HG03039 (cell line): ENCODE data around the gene LMX1B.

ENCODE experiments used
- ATAC-seq: cut with Tn5 transposase; IDR thresholded peaks from one replicate; pipeline ENCODE4 v1.9.1; 2021; ENCODE audit warnings: mild to moderate bottlenecking, moderate library complexity; ENCODE audit not compliant: unreplicated experiment

Gene LMX1B

DNA sequence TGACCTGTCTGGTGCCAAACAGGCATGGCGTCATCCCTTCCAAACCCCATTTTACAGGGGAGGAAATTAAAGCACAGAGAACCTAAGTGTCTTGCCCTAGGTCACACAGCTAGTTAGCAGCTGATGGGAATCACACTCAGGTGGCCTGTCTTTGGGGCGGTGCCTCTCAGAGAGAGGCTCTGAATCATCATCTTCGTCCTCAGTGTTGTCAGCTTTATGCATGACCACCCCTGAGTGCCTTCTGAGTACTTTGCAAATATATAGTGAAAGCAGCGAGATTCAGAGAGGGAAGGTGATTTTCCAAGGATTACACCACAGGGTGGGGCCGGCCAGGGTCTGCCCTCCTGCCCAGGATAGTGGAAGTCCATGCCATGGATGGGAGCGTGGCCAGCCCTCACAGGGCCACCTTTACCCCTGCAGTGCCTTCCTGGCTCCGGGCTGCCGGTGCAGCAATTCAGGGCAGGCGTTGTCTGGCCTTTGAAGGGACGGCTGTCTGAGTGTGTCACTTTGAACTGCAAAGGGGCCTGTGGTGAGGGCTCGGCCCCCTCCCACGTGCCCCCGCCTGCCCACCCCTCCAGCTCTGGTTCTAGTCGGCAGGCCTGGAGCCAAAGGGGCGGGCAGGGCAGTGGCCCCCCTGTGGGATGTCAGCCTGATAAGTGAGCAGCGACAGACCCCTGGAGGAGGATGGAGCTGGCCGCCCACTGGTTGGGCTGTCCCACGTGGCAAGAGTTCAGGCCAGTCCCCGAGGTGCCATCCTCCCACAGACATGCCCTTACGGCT lies 16.9 kb downstream of the LMX1B start:
- ATAC-seq: no peak

DNA sequence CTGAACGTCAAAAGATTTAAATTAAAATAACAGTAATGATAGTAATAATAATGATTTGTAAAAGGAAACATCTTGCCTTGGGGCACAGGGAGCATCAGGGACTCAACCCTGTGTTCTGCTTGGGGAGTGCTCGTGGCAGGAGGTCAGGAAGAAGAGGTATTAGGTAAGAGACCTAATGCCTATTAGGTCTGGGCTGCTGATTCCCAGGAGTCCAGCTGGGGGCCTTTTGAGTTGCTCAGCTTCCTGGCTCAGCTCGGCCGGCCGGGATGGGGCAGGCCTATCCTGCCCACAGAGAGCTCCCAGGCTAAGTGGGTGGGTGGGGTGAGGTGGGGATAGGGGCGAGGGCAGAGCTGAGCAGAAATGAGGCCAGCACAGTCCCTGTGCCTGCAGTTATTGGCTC lies 17.5 kb downstream of the LMX1B start:
- ATAC-seq: no peak

DNA sequence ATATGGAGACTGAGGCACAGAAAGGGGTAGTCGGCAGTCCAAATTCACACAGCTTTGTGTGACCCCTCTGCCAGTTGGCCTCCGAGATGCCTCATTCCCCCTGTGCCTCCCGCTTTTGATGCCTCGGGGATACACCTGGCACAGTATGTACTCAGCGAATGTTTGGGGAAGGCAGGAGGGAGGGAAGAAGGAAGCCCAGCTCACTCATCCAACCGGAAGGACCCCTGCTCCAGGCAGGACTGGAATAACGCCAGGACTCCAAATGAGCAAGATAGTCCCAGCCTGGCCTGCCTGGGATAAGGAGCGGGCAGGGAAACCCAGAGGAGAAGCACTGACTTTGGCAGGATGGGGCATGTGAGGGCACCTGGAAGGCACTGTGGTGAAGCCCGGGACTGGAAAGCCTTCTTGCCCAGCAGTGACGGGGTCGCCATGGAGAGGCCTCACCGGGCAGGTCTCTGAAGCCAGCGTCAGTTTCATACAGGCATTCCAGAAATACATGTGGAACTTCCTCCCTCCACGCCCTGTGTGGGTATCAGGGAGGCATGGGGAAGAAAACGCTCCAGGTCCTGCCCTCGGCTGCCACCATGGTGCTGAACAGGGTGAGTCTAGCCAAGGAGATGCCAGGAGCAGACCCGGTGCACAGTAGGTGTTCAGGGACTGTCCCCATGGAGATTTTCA lies 20.3 kb downstream of the LMX1B start:
- no peak for ATAC-seq

DNA sequence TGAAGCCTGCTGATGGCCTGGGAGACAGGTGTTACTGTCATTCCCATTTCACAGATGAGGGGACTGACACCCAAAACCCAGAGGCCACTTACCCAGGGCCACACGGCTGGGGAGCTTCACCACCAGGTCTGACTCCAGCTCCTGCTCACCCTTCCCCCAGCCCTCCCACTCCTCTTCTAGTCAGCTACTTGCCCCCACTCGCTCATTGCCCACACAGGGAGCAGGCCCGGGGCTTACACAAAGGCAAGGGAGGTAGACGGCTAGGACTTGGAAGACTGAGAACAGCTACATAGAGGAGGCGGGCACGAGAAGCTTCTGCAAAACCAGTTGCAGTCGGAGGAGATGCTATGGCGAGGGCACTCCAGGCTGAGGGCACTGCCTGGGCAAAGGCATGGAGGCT lies 21.3 kb downstream of the LMX1B start:
- ATAC-seq: no peak

DNA sequence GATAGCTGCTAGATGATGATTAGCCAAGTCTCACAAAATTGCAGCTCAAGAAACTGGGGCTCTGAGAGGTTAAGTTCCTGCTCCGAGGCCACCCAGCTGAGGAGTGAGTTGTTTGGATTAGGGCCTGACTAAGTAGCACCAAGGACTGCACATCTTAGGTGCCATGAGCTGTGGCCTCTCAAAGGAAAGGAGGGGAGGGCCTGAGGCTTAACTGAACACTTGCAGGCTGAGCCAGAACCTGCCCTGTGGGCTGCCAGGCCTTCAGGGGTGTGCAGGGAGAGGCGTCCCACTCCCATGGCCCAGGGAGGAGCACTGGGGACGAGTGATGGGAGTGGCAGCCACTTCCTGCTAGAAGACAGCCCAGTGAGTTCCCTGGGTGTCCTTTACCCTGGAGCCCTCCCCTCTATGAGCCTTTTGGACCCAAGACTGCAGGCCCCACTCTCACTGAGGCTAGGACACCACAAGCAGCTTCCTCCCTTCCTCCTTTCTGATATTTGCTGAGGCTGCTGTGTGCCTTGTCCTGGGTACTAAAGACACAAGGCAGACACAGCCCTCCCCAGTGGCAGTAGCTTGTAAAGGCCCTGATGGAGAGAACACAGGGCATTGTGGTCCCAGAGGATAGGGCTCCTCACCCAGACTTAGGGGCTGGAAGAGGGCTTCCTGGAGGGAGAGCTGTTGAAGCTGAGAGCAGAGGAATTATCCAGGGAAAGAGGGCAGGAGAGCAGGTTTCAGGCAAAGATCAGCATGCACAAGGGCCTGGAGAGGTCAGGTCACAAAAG lies 22.1 kb downstream of the LMX1B start:
- no peak for ATAC-seq

DNA sequence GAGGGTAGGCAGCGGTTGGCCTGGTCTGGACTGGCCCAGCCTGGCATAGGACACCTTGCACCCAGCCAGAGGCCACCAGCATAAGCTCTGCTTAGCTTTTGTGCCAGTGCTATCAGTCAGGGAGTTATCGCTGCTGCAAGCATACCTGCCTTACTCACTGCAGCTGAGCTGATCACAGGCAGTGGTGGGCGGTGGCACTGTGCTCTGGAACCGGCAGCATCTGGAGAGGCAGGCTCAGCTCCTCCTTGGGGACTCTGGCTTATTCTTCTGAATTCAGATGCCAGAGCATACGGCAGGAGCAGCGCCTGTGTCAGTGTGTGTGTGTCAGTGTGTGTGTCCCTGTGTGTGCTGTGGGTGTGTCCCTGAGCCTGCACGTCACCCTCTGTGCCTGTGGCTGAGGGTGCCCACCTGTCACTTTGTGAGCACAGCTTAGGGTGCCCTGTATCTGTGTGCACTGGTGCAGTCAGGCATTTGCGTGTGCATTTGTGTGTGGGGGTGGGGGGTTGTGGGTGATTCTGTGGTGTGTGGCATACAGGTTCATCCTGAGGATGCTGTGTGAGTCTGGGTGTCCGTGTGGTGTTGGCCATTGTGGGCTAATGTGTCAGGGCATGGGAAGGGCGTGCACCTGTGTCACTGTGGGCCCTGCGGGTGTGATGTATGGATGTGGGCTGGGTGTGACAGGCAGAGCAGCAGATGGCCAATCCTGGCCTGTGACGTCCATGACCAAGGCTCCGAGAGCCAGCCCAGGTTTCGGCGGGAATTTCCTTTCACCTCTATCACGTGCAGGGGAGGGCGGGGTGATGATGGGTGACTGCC lies 23.5 kb downstream of the LMX1B start:
- ATAC-seq: no peak

DNA sequence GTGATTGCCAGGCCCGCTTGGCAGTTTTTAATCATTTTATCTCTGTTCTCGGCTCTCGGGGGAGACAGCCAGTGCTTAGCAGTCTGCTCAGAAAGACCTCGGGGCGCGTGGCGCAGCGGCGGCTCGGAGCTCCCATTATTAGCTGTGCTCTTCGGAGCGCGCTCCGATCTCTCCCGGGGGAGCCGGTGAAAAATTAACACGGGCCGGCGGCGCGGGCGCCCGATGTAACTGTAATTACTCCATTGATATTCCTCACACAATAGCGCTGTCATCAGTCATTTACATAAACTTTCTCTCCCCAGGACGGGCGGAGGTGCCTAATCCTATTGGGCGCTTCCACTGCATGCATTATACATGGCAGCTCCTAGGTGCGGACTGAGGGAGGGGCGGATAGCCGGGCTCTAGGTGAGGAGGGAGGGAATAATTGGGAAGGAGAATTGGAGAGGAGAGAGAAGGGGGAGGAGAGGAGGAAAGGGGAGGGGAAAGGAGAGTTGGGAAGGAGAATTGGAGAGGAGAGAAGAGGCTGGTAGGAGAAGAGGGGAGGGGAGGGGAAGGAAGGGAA lies 24.9 kb downstream of the LMX1B start:
- ATAC-seq: no peak

DNA sequence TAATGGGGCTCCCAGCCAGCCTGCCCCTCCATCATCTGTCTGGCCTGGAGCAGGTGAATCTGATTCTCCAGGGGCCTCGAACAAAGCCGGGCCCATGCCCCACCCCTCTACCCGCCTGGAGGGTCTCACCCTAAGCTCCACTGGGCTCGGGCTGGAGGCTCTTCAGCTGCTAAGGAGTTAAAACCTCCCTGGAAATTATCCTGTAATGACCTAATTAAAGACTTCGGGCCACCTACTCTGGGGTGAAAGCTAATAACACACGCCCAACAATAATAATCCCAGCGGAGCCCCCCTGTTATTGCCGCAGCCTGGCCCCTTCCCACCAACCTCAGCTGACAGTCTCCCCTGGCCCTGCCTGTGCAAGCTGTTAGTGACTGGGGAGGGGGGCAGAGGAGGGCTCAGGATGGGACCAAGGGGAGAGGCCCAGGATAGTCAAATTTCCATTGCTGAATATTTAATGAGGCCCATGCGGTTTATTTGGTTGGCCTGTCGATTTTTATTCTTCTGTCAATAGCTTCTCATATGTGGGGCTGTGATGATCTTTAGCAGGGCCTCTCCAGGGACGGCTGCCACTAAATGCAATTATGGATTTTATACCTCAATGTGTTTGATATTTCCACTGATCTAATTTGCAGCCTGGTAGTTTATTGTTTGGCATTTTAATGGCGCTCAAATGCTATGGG lies 25.7 kb downstream of the LMX1B start:
- no peak for ATAC-seq

DNA sequence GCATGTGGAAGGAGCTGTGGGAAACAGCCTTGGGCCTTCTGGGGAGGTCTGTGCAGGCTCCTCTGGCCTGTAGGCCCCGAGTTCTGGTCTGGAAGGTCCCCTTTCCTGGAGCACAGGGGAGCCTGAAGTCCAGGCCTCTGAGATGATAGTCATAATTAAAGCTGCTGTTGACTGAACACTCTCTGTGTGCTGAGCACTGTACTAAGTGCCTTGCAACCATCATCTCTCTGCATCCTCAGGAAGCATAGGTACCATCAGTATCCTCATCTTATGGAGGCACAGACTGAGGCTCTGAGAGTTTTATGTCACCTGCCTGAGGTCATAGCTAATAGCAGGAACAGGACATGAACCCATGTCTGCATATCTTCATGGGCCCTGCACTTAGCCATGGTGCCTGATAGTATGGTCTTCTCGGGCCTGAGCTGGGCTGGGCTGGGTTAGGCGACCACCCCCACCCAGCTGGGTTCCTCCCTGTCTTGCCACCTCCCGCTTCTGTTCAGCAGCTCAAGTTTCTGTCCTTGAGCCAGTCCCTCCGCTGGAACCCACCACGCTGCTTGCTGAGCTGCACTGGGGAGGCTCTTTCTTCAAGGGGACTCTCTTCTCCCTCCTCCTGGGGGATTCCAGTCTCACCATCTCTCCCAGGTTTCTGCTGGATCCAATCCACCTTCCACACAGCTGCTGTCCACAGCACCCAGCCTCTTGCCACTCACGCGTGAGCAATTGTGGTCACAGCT lies 27.6 kb downstream of the LMX1B start:
- no peak for ATAC-seq

DNA sequence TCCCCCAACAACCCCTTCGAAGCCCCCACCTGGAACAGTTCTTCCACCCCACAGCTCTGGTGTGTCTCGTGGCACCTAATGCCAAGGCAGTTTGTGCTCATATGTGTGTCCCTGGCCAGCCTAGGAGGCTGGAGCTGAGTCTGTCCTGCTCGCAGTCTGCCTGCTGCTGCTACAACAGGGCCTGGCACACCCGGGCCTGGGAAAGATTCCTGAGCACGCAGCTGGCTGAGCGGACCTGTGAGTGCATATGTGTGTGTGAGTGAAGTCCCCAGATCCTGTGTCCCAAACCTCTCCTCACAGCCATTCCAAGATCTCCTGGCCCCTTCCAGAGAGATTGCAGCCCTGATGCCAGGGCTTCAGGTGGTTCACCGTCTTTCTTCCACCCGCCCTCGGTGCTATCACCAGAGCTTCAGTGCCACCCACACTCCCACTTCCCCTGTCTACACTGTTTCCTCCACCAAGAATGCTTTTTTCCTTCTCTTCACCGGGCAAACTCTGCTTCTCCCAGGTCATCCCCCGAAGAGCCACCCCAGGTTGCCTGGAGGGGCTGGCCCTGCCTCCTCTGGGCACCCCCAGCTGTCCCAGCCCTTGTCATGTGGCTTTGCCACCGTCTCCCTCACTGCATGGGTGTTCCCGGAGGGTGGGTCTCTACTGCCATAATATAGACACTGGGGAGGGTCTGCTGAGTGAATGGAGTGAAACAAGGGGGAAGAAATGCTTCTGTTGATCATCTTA lies 28.4 kb downstream of the LMX1B start:
- no peak for ATAC-seq

DNA sequence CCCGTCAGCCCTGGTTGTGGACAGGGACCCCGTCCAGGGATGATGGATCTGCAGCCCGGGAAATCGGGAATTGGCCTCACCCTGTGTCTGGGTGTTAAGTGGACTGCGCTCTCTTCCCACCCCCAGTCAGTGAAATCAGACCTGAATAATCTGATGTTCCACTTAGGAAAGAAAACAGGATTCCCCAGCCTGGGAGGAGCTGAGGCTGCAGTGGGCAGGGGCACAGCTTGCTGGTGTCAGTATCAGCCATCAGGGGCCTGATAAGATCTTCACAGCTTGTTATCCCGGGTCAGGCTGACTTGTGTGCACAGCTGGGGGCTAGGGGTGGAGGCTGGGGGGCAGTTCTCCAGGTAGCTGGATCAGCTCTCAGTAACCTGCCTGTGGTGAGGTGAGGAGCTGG lies 29.1 kb downstream of the LMX1B start:
- no peak for ATAC-seq

DNA sequence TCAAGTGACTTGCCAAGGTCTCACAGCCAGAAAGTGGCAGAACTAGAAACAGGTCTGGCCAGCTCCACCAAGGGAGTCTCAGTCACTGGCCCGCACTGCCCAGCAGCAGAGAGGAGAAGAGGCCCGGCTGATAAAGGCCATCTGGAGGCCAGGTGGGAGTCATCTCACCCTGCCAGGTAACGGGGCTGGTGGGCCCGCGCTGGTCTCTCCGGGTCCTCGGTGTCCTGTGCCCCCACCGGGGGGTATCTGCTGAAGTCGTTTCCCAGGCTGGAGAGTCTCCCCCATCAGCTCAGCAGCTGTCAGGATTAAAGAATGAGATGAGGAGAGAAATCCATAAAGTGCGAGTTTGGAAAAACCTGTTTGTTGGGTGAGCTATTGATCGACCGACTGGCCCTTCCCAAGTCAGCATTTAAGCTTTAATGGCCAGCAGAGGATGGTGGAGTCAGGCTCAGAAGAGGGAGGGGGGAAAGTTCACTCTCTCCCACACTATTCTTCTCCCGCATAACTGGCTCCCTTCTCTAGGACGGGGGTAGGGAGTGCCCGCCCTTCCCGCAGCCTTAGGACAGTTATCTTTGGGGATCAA lies 30.3 kb downstream of the LMX1B start:
- ATAC-seq: no peak

DNA sequence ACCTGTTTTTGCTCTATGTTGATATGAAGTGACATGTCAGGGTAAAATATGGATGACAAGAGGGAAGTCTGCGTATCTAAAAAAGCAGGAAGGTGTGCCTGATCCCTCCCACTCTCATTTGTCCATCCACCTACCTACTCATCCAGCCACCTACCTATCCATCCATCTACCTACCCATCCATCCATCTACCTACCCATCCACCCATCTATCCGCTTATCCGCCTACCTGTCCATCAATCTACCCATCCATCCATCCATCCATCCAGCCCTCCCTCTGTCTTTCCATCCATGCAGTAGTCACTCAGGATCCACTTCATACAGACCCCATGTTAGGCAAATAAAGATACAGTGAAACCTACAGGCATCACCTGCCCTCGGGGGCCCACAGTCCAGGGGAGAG lies 32.4 kb downstream of the LMX1B start:
- no peak for ATAC-seq

DNA sequence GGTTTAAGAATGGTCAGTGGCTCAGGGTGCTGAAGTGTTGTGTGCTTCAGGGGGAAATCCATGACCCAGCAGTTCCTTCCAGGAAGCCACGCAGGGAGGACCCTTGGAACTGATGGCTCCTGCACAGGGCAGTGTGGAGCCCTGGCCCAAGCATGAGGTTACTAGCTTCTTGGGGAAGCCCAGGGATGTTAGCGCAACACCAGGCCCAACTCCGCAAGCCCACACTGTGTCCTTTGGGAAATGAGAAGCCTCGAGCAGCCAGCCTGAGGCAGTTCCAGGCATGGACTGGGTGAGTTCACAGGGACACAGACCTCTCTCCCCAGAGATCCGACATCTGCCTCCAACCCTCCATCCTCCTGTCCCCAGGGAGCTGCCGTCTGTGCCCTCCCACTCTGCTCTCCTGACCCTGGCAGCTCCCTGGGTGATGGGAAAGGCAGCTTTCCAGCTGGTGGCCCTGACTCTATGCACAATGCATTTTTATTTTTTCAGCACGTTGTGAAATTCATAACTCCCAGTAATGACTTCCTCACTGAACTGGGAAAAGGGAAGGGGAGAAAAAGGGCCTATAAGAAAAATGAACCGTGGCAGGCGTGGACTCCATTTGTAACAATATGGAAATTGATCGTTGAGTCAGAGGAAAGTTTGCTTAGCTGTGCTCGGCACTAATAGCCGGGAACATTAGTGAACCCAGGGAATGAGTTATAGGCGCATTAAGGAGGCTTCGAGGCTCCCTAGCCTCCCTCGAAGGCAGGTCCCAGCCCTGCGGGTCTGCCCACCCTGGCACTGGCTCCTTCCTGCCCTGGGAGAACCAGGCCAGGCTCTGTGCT lies 34.1 kb downstream of the LMX1B start:
- no peak for ATAC-seq

DNA sequence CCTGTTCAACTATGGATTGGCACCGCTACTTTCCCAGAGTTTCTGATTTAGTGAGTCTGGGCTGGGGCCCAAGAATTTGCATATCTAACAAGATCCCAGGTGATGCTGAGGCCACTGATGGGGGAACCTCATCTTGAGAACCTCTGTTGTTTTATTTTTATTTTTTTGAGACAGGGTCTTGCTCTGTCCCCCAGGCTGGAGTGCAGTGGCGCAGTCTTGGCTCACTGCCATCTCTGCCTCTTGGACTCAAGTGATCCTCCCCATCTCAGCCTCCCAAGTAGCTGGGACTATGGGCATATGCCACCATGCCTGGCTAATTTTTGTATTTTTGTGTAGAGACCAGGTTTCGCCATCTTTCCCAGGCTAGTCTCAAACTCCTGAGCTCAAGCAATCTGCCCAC lies 35.7 kb downstream of the LMX1B start:
- ATAC-seq: no peak

DNA sequence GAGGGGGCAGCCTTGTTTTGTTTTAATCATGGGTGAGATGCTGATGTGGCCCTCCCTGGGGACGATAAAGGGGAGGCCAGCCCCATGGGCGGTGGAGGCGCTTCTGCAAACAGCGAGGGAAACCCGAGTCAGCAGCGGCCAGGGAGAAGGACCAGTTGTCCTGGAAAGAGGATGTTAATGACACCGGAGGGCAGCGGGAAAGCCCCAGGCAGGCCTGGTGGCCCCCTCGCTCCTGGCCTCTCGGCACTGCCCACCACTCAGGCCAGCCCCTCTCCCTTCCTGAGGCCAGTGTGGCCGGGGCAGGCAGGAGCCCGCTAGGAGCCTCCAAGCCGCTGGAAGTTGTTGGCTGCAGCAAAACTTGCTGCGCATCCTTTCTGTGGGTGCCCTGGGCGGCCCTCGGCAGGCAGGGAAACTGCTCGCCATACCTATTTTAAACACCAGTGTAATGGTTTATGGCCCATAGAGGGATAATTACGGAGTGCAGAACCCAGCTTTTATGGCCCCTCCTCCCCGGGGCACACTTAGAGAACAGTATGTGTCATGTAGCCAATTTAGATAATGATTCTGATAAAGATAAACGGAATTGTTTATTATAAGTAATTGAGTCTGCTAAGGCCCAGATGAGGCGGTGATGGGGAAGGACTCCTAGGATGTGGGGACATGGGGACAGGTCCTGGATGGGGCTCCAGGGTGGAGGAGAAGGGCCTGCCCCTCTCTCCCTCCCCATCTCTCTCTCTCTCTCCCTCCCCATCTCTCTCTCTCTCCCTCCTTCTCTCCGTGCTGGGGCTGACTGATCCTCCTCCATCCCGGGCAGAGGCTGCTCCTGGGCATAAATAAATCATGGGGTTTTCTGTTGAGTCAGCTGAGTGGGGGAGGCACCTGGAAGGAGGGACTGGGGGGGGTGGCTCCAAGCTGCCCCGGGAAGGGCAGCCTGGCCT lies 36.9 kb downstream of the LMX1B start:
- ATAC-seq: no peak
